GM23338 (cell line): ENCODE results near the gene CAMTA1. TPM values are rescaled to one million over a fixed set of nuclear protein-coding genes. Genes with fewer than 3 reads are reported as not detected.

Experiments
- ATAC-seq: fragments of 200-7000 bp; cut with Tn5 transposase; 3 replicates; pipeline ENCODE4 v1.9.1; 2020
- DNase-seq: peaks from one replicate; pipeline ENCODE4 v3.0.0-alpha.2; 2015; ENCODE audit warnings: low spot score
- H2AFZ ChIP-seq: fragments of 200-600 bp; sonication (generic); 2 replicates; pipeline ENCODE4 v1.8.0; 2016; ENCODE audit warnings: antibody characterized with exemption, mild to moderate bottlenecking, moderate library complexity
- H3F3A ChIP-seq: fragments of 200-600 bp; sonication (generic); replicated peaks from 2 replicates; pipeline ENCODE4 v1.8.0; 2017; ENCODE audit warnings: antibody characterized with exemption, mixed run types, low read depth
- H3K27ac ChIP-seq: fragments of 200-600 bp; sonication (generic); 2 replicates; pipeline ENCODE4 v1.6.1; 2016; ENCODE audit warnings: low read depth
- H3K27me3 ChIP-seq: fragments of 200-600 bp; sonication (generic); 2 replicates; pipeline ENCODE4 v1.8.0; 2016; ENCODE audit warnings: mild to moderate bottlenecking, mixed run types, moderate library complexity; ENCODE audit not compliant: insufficient read depth
- H3K36me3 ChIP-seq: fragments of 200-600 bp; sonication (generic); 2 replicates; pipeline ENCODE4 v1.8.0; 2016; ENCODE audit warnings: mild to moderate bottlenecking; ENCODE audit not compliant: insufficient read depth
- H3K4me1 ChIP-seq: fragments of 200-600 bp; sonication (generic); 2 replicates; pipeline ENCODE4 v1.8.0; 2016; ENCODE audit warnings: mild to moderate bottlenecking, moderate library complexity; ENCODE audit not compliant: insufficient read depth
- H3K4me2 ChIP-seq: fragments of 200-600 bp; sonication (generic); 2 replicates; pipeline ENCODE4 v1.7.1; 2017; ENCODE audit warnings: mixed run types
- H3K4me3 ChIP-seq: fragments of 200-600 bp; sonication (generic); 2 replicates; pipeline ENCODE4 v1.6.1; 2016; ENCODE audit warnings: mixed run types
- H3K79me2 ChIP-seq: fragments of 200-600 bp; sonication (generic); replicated peaks from 2 replicates; pipeline ENCODE4 v1.8.0; 2017; ENCODE audit warnings: mild to moderate bottlenecking; ENCODE audit not compliant: insufficient read depth
- H3K9me2 ChIP-seq: fragments of 200-600 bp; sonication (generic); 2 replicates; pipeline ENCODE4 v1.8.0; 2017; ENCODE audit not compliant: insufficient read depth
- H4K20me1 ChIP-seq: fragments of 200-600 bp; sonication (generic); replicated peaks from 2 replicates; pipeline ENCODE4 v1.8.0; 2017; ENCODE audit warnings: mild to moderate bottlenecking; ENCODE audit not compliant: insufficient read depth
- H3K27ac Mint-ChIP-seq: 2 replicates; pipeline ENCODE4 v1.8.0; 2020; ENCODE audit warnings: inconsistent platforms, mild to moderate bottlenecking, moderate library complexity, mixed read lengths
- H3K27me3 Mint-ChIP-seq: 3 replicates; pipeline ENCODE4 v1.8.0; 2022; ENCODE audit warnings: low read depth, mild to moderate bottlenecking, moderate library complexity, mixed read lengths, inconsistent platforms; ENCODE audit not compliant: insufficient read depth, poor library complexity
- H3K36me3 Mint-ChIP-seq: 3 replicates; pipeline ENCODE4 v1.8.0; 2021; ENCODE audit warnings: low read depth, mild to moderate bottlenecking, inconsistent platforms, moderate library complexity, mixed read lengths
- H3K4me1 Mint-ChIP-seq: 3 replicates; pipeline ENCODE4 v1.8.0; 2020; ENCODE audit warnings: mild to moderate bottlenecking, inconsistent platforms, mixed read lengths
- H3K4me3 Mint-ChIP-seq: 3 replicates; pipeline ENCODE4 v1.8.0; 2021; ENCODE audit warnings: moderate library complexity, mild to moderate bottlenecking, inconsistent platforms, mixed read lengths
- H3K9me3 Mint-ChIP-seq: 3 replicates; pipeline ENCODE4 v1.8.0; 2020; ENCODE audit warnings: moderate library complexity, mild to moderate bottlenecking, inconsistent platforms, mixed read lengths
- ETS1 ChIP-seq: IDR thresholded peaks from 2 replicates; pipeline ENCODE4 v1.6.1; 2016; ENCODE audit warnings: antibody characterized with exemption
- POLR2AphosphoS5 ChIP-seq: IDR thresholded peaks from 2 replicates; pipeline ENCODE4 v1.6.1; 2016; ENCODE audit warnings: antibody characterized with exemption, low read depth
- ZNF331 ChIP-seq: fragments of 250-450 bp; sonication (Bioruptor Pico); IDR thresholded peaks from 2 replicates; pipeline ENCODE4 v1.5.0; 2020; ENCODE audit warnings: low read depth, mild to moderate bottlenecking, moderate library complexity
- ZNF462 ChIP-seq: fragments of 250-450 bp; sonication (Bioruptor Pico); IDR thresholded peaks from 2 replicates; pipeline ENCODE4 v1.5.0; 2020; ENCODE audit warnings: mild to moderate bottlenecking, moderate library complexity
- polyA plus RNA-seq: library from polyadenylated mRNA; unstranded; fragments of >200 nt; fragmentation: Nextera tagmentation; extraction: Ambion mirVana; gene quantifications from 2 replicates; pipeline ENCODE4 v1.2.1, GENCODE V29; 2016
- total RNA-seq: library from RNA; depleted of rRNA; stranded (reverse); fragments of >200 nt; shearing (Covaris generic); gene quantifications from 2 replicates; pipeline ENCODE4 v1.2.3, GENCODE V29; 2014

Gene CAMTA1
- total and polyA plus RNA-seq, 2 experiments from 2014 or later: 115 to 519 TPM

- Mint-ChIP-seq H3K36me3 (peaks cover 5% of the 10 kb centered on the region; the same call in 2 of the 3 replicates), H3K27me3 (peaks cover 10% of the 10 kb centered on the region), H3K9me3 (peaks cover 7% of the 10 kb centered on the region), H3K27ac (peak overlapping the region; percentile 96), H3K4me1 (peaks cover 78% of the 10 kb centered on the region), H3K4me3 (no peak overlapping the region)
- Histone ChIP-seq H4K20me1 (no peaks in the 10 kb centered on the region), H3K9me2 (peaks cover 9% of the 10 kb centered on the region; the same call in 1 of the 2 replicates), H2AFZ (no peak overlapping the region), H3K4me3 (no peak overlapping the region), H3K4me2 (peak overlapping the region; percentile 56; the same call in 1 of the 2 replicates), H3F3A (no peaks in the 10 kb centered on the region; the same call in 1 of the 2 replicates), H3K27ac (0 out of 2 replicates have a peak overlapping the region, but pooled peaks have one; percentile 34), H3K36me3 (no peaks in the 10 kb centered on the region), H3K4me1 (peaks cover 35% of the 10 kb centered on the region), H3K27me3 (no peaks in the 10 kb centered on the region), H3K79me2 (no peaks in the 10 kb centered on the region)
- TF ChIP-seq ETS1 (0 out of 2 replicates have a peak, but pooled peaks have one; percentile 33), POLR2AphosphoS5 (no peak), ZNF462 (CRISPR knock-in tag) (peak; percentile 27; the same call in 1 of the 2 replicates), ZNF331 (CRISPR knock-in tag) (no peak)
- peak; percentile 39 for DNase-seq
- ATAC-seq: peak; percentile 85
These were observed 512.9 kb downstream of the CAMTA1 start for GRCh38 chr1:7298145-7298544.
